ENCODE results near the gene CCBE1.
"Not testable (repeated sequence)": the region's sequence is repeated elsewhere in the genome, so short reads cannot be mapped to it uniquely, and the experiment has no call there.

DNA sequence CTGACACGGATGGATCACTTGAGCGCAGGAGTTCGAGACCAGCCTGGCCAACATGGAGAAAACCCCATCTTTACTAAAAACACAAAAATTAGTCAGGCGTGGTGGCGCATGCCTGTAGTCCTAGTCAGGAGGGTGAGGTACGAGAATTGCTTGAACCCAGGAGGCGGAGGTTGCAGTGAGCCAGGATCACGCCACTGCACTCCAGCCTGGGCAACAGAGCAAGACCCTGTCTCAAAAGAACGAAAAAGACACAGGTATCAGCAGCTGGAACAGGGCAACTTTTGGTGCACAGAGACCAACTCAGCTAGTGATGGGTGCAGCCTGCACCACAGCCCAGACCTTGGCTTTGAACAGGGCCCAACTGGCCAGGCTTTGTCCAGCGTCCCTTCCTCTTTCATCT lies 48.8 kb downstream of the CCBE1 start:
- TF ChIP-seq, protein P1, sequence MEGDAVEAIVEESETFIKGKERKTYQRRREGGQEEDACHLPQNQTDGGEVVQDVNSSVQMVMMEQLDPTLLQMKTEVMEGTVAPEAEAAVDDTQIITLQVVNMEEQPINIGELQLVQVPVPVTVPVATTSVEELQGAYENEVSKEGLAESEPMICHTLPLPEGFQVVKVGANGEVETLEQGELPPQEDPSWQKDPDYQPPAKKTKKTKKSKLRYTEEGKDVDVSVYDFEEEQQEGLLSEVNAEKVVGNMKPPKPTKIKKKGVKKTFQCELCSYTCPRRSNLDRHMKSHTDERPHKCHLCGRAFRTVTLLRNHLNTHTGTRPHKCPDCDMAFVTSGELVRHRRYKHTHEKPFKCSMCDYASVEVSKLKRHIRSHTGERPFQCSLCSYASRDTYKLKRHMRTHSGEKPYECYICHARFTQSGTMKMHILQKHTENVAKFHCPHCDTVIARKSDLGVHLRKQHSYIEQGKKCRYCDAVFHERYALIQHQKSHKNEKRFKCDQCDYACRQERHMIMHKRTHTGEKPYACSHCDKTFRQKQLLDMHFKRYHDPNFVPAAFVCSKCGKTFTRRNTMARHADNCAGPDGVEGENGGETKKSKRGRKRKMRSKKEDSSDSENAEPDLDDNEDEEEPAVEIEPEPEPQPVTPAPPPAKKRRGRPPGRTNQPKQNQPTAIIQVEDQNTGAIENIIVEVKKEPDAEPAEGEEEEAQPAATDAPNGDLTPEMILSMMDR (conservative IDR thresholded peaks at IDR 0.05 in 1 of 2, IDR thresholded peaks at IDR 0.05 in 1 of 2; ENCODE audit: low read depth in 1 of 2, low read length in 2 of 2) = not testable (repeated sequence)
- not testable (repeated sequence) for TF ChIP-seq EZH2 (IDR thresholded peaks at IDR 0.05; ENCODE audit: low read length, missing control alignments)
